Choroid plexus epithelial cell (primary cell): ENCODE data around the gene HSFX1.
"Not testable (repeated sequence)": the region's sequence is repeated elsewhere in the genome, so short reads cannot be mapped to it uniquely, and the experiment has no call there.

Experiments
- DNase-seq: peaks from one replicate; pipeline ENCODE4 v3.0.0-alpha.2; 2010; ENCODE audit warnings: low read depth
- H3K4me3 ChIP-seq: 2 replicates; pipeline ENCODE4 v1.5.1; 2011; ENCODE audit warnings: low read depth, mild to moderate bottlenecking, control low read depth, low read length, moderate library complexity
- CTCF ChIP-seq: conservative IDR thresholded peaks from 2 replicates; pipeline ENCODE4 v1.5.1; 2011; ENCODE audit warnings: low read depth, mild to moderate bottlenecking, control low read depth, inconsistent platforms, low read length, moderate library complexity

HSFX1 gene

GRCh38 chrX:149773768-149774167 lies at the start of gene HSFX1:
HSFX1 (plus strand) TSS chrX:149774068; CDS start chrX:149774682, 614 bp downstream.
- DNase-seq, H3K4me3 ChIP-seq: not testable (repeated sequence)

- not testable (repeated sequence) for DNase-seq
These were observed 46.6 kb upstream of the HSFX1 start for GRCh38 chrX:149727308-149727707.

GRCh38 chrX:149742269-149742668 lies 31.6 kb upstream of the HSFX1 start:
- not testable (repeated sequence) for H3K4me3 ChIP-seq, DNase-seq

More at GRCh38 chrX:149727308-149727707, 46.6 kb upstream of the HSFX1 start:
- H3K4me3 ChIP-seq, result not testable (repeated sequence)

GRCh38 chrX:149746390-149747007 lies 27.4 kb upstream of the HSFX1 start:
- not testable (repeated sequence) for H3K4me3 ChIP-seq, DNase-seq

- TF ChIP-seq CTCF, result no peak
- H3K4me3 ChIP-seq, result no peak overlapping the region
- no peak for DNase-seq
These were observed 16.4 kb upstream of the HSFX1 start for GRCh38 chrX:149757206-149758067.

- no peak for DNase-seq
- no peak overlapping the region for H3K4me3 ChIP-seq
- TF ChIP-seq CTCF, result no peak
These were observed 15.7 kb upstream of the HSFX1 start for GRCh38 chrX:149758068-149758714.

GRCh38 chrX:149758715-149759078 lies 15.2 kb upstream of the HSFX1 start:
- DNase-seq, H3K4me3 ChIP-seq: not testable (repeated sequence)

- no peak for DNase-seq
- no peak for TF ChIP-seq CTCF
- H3K4me3 ChIP-seq, result no peak overlapping the region
These were observed 14.0 kb upstream of the HSFX1 start for GRCh38 chrX:149759824-149760223.

GRCh38 chrX:149760965-149761364 lies 12.9 kb upstream of the HSFX1 start:
- no peak for TF ChIP-seq CTCF
- DNase-seq, result no peak
- no peak overlapping the region for H3K4me3 ChIP-seq

- H3K4me3 ChIP-seq, DNase-seq: not testable (repeated sequence)
These were observed 11.8 kb upstream of the HSFX1 start for GRCh38 chrX:149761858-149762674.
